Activated T-cell treated with anti-CD3 and anti-CD28 coated beads, Interleukin-2, amount 50 U/mL, for 4 hours (primary cell): Measurements from ENCODE around the gene TSBP1. TPM values are rescaled to one million over a fixed set of nuclear protein-coding genes. Genes with fewer than 3 reads are reported as not detected.

Source experiments
- total RNA-seq, 3 donors: library from RNA; stranded (reverse); gene quantifications; one replicate each; pipeline ENCODE4 v1.2.1, GENCODE V29; 2021

Gene TSBP1
- total RNA-seq, 3 donors from 2014 or later = not detected

Other genes starting within 250 kb of the TSBP1 start
- gene ATF6B, start 243.7 kb downstream of the TSBP1 start, total RNA-seq = 10 to 100 TPM; 65.2 to 75.2 (median 67.2) TPM
- gene FKBPL, start 241.6 kb downstream of the TSBP1 start, total RNA-seq = 1 to 10 TPM; 3.2 to 6.6 (median 4.9) TPM
- gene PRRT1, start 220.0 kb downstream of the TSBP1 start, total RNA-seq = under 1 TPM; 0.37 to 0.51 (median 0.38) TPM
- gene PPT2, start 217.8 kb downstream of the TSBP1 start, total RNA-seq = 10 to 100 TPM; 18.7 to 27.0 (median 20.2) TPM
- gene EGFL8, start 207.3 kb downstream of the TSBP1 start, total RNA-seq = 1 to 10 TPM; 6.4 to 9.6 (median 9.1) TPM
- gene AGPAT1, start 195.8 kb downstream of the TSBP1 start, total RNA-seq = 10 to 100 TPM; 27.3 to 28.2 (median 28.1) TPM
- gene RNF5, start 193.5 kb downstream of the TSBP1 start, total RNA-seq = 10 to 100 TPM; 40.1 to 49.6 (median 47.1) TPM
- gene AGER, start 187.7 kb downstream of the TSBP1 start, total RNA-seq = 10 to 100 TPM in 2 of 3 donors, 1 to 10 TPM in 1; 8.9 to 14.7 (median 13.0) TPM
- 10 to 100 TPM; 62.2 to 68.2 (median 64.0) TPM for gene PBX2, start 181.7 kb downstream of the TSBP1 start, total RNA-seq
- 10 to 100 TPM; 37.1 to 47.6 (median 43.4) TPM for gene GPSM3, start 179.3 kb downstream of the TSBP1 start, total RNA-seq
- gene NOTCH4, start 147.8 kb downstream of the TSBP1 start, total RNA-seq = under 1 TPM; 0.40 to 0.58 (median 0.43) TPM
- not detected for gene BTNL2, start 35.3 kb upstream of the TSBP1 start, total RNA-seq
- 10 to 100 TPM; 14.2 to 37.3 (median 18.4) TPM for gene HLA-DRA, start 68.0 kb upstream of the TSBP1 start, total RNA-seq
- gene HLA-DRB5, start 158.4 kb upstream of the TSBP1 start, total RNA-seq = 1 to 10 TPM; 1.1 to 6.0 (median 2.5) TPM
- 10 to 100 TPM in 2 of 3 donors, 1 to 10 TPM in 1; 6.4 to 15.0 (median 11.3) TPM for gene HLA-DRB1, start 217.9 kb upstream of the TSBP1 start, total RNA-seq